Suprapubic skin (tissue), 4 donors: ENCODE data around the gene SLC7A10. TPM values are rescaled to one million over a fixed set of nuclear protein-coding genes. Genes with fewer than 3 reads are reported as not detected.
"Not testable (repeated sequence)": the region's sequence is repeated elsewhere in the genome, so short reads cannot be mapped to it uniquely, and the experiment has no call there.

ENCODE experiments used
- DNase-seq, 2 donors: peaks; one replicate each; pipeline ENCODE4 v3.0.0-alpha.2; 2019; ENCODE audit warnings: low spot score in 2 of 2
- H3K27ac ChIP-seq: fragments of 200-600 bp; sonication (generic); one replicate; pipeline ENCODE4 v1.5.1; 2019
- H3K27me3 ChIP-seq: fragments of 200-600 bp; sonication (generic); one replicate; pipeline ENCODE4 v1.5.1; 2019
- H3K36me3 ChIP-seq: fragments of 200-600 bp; sonication (generic); one replicate; pipeline ENCODE4 v1.5.1; 2019
- H3K4me1 ChIP-seq: fragments of 200-600 bp; sonication (generic); one replicate; pipeline ENCODE4 v1.5.1; 2019
- H3K4me3 ChIP-seq: fragments of 200-600 bp; sonication (generic); one replicate; pipeline ENCODE4 v1.5.1; 2019; ENCODE audit warnings: mild to moderate bottlenecking
- H3K9me3 ChIP-seq: fragments of 200-600 bp; sonication (generic); one replicate; pipeline ENCODE4 v1.5.1; 2019
- EP300 ChIP-seq: sonication (generic); formaldehyde crosslinking; IDR thresholded peaks from one replicate; pipeline ENCODE4 v1.6.1; 2017; ENCODE audit warnings: antibody characterized with exemption
- POLR2A ChIP-seq, 2 donors: fragments of 450-650 bp; IDR thresholded peaks; one replicate each; pipeline ENCODE4 v1.6.1; 2017; ENCODE audit warnings: antibody characterized with exemption in 2 of 2, mild to moderate bottlenecking in 2 of 2, moderate library complexity in 2 of 2
- POLR2AphosphoS5 ChIP-seq, 3 donors: sonication (generic); formaldehyde crosslinking; IDR thresholded peaks; one replicate each; pipeline ENCODE4 v1.6.1; 2017; ENCODE audit warnings: antibody characterized with exemption in 3 of 3
- WGBS: methylation state at CpG from one replicate; pipeline ENCODE4 v1.1.5; 2018; 5-methylcytosine and 5-hydroxymethylcytosine counted together
- total RNA-seq, 4 donors: library from RNA; depleted of rRNA; stranded (reverse); fragments of >200 nt; gene quantifications; one replicate each; pipeline ENCODE4 v1.1.0, GENCODE V29; 2016
- TF ChIP-seq, protein P1 (sequence below), 2 donors: fragments of 200-600 bp in 1 of 2; fragments of 450-650 bp in 1 of 2; sonication (generic) in 1 of 2; IDR thresholded peaks; one replicate each; pipeline ENCODE4 v1.5.1; 2016 to 2019; ENCODE audit warnings: antibody characterized with exemption in 2 of 2, mild to moderate bottlenecking in 1 of 2, moderate library complexity in 1 of 2

The SLC7A10 gene
- total RNA-seq, 4 donors from 2014 or later, result 0.38 to 0.93 TPM; not detected in 2

DNA sequence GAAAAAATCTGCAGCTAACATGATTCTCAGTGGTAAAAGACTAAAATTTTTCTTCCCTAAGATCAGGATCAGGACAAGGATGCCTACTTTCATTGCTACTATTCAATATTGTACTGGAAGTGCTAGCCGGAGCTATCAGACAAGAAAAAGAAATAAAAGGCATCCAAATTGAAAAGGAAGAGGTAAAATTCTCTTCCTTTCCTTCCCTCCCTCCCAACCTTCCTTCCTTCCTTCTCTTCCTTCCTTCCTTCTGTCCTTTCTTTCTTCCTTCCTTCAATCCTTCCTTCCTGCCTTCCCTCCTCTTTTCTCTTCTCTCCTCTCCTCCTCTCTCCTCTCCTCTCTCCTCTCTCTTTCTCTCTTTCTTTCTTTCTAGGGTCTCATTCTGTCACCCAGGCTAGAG, 58.2 kb downstream of the SLC7A10 start:
- H3K27ac ChIP-seq, result no peak overlapping the region
- DNase-seq, result no peak
- H3K4me3 ChIP-seq, result no peak overlapping the region
- 98% methylated on average over 1 of the region's 1 CpG for WGBS
- TF ChIP-seq EP300 (no peak), POLR2A (IDR thresholded peaks at IDR 0.05) (no peak), POLR2AphosphoS5 (IDR thresholded peaks at IDR 0.05) (no peak)
- TF ChIP-seq, protein P1, sequence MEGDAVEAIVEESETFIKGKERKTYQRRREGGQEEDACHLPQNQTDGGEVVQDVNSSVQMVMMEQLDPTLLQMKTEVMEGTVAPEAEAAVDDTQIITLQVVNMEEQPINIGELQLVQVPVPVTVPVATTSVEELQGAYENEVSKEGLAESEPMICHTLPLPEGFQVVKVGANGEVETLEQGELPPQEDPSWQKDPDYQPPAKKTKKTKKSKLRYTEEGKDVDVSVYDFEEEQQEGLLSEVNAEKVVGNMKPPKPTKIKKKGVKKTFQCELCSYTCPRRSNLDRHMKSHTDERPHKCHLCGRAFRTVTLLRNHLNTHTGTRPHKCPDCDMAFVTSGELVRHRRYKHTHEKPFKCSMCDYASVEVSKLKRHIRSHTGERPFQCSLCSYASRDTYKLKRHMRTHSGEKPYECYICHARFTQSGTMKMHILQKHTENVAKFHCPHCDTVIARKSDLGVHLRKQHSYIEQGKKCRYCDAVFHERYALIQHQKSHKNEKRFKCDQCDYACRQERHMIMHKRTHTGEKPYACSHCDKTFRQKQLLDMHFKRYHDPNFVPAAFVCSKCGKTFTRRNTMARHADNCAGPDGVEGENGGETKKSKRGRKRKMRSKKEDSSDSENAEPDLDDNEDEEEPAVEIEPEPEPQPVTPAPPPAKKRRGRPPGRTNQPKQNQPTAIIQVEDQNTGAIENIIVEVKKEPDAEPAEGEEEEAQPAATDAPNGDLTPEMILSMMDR (IDR thresholded peaks at IDR 0.05), result no peak
- no peaks in the 10 kb centered on the region for H3K4me1 ChIP-seq
- H3K36me3 ChIP-seq, result no peaks in the 10 kb centered on the region
- no peaks in the 10 kb centered on the region for H3K9me3 ChIP-seq
- H3K27me3 ChIP-seq, result no peaks in the 10 kb centered on the region

DNA sequence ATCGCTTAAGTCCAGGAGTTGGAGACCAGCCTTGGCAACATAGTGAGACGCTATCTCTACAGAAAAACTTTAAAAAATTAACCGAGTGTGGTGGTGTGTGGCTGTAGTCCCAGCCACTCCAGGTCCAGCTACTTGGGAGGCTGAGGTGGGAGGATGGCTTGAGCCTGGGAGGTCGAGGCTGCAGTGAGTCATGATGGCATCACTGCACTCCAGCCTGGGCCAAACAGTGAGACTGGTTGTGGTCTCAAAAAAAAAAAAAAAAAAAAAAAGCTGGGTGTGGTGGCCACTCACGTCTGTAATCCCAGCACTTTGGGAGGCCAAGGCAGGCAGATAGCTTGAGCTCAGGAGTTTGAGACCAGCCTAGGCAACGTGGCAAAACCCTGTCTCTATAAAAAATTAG, 59.6 kb downstream of the SLC7A10 start:
- WGBS, result 74% methylated on average over 6 of the region's 6 CpGs
- H3K27ac ChIP-seq, result not testable (repeated sequence)

DNA sequence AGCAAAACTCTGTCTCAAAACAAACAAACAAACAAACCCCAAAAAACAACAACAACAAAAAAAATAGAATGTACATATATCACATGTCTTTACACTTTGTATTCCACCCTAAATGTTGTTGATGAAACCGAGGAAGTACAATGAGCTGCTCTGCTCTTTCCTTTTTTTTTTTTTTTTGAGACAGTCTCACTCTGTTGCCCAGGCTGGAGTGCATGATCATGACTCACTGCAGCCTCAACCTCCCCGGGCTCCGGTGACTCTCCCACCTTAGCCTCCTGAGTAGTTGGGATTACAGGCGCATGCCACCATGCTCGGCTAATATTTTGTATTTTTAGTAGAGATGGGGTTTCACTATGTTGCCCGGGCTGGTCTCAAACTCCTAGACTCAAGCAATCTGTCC, 62.2 kb downstream of the SLC7A10 start:
- WGBS, result 84% methylated on average over 6 of the region's 6 CpGs
- TF ChIP-seq POLR2AphosphoS5 (IDR thresholded peaks at IDR 0.05), result no peak
- TF ChIP-seq EP300, result no peak
- TF ChIP-seq, protein P1 (IDR thresholded peaks at IDR 0.05), result no peak
- no peak for TF ChIP-seq POLR2A (IDR thresholded peaks at IDR 0.05)
- no peaks in the 10 kb centered on the region for H3K36me3 ChIP-seq
- no peaks in the 10 kb centered on the region for H3K27me3 ChIP-seq
- DNase-seq, result no peak
- no peak overlapping the region for H3K27ac ChIP-seq
- no peaks in the 10 kb centered on the region for H3K9me3 ChIP-seq
- H3K4me3 ChIP-seq, result no peak overlapping the region
- H3K4me1 ChIP-seq, result no peaks in the 10 kb centered on the region

More for the DNA sequence above, 59.6 kb downstream of the SLC7A10 start:
- not testable (repeated sequence) for H3K4me1 ChIP-seq, H3K27me3 ChIP-seq, H3K9me3 ChIP-seq, H3K36me3 ChIP-seq, H3K4me3 ChIP-seq, DNase-seq

DNA sequence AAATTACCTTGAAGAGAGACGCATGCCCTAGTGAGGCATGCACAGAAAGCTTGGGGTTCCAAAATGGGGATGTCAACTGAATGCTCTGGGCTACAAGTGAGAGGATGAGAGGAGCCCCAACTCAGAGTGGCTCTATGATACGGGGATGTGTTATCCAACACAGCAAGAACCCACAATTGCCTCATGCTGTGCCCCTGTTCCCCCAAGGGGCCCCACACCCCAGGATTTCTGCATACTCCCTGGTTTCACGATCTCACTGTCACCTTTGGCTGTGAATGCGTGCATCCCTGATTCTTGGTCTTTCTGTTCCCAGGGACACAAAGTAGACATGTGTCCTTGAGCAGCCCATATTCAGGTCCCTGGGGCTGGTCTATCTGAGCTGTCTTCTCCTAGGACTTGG, 64.4 kb downstream of the SLC7A10 start:
- Histone ChIP-seq H3K36me3 (no peaks in the 10 kb centered on the region), H3K9me3 (no peaks in the 10 kb centered on the region), H3K27me3 (no peaks in the 10 kb centered on the region), H3K4me1 (no peaks in the 10 kb centered on the region), H3K4me3 (no peak overlapping the region), H3K27ac (no peak overlapping the region)
- peak in 1 of 2 donors; percentile 18 for DNase-seq
- TF ChIP-seq POLR2AphosphoS5 (IDR thresholded peaks at IDR 0.05) (no peak), POLR2A (IDR thresholded peaks at IDR 0.05) (no peak), EP300 (no peak)
- TF ChIP-seq, protein P1 (IDR thresholded peaks at IDR 0.05), result no peak
- 60% methylated on average over 4 of the region's 4 CpGs for WGBS

DNA sequence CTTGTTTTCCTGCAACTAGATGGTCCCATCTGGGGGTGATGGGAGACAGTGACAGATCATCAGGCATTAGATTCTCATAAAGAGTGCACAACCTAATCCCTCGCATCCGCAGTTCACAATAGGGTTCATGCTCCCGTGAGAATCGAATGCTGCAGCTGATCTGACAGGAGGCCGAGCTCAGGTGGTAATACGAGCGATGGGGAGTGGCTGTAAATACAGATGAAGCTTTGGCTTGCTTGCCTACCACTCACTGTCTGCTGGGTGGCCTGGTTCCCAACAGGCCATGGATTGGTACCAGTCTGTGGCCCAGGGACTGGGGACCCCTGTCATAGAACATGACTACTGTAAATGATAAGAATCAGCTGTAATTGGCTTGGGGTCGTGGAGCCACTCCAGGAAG, 65.8 kb downstream of the SLC7A10 start:
- Histone ChIP-seq H3K9me3 (no peaks in the 10 kb centered on the region), H3K4me3 (no peak overlapping the region), H3K27me3 (no peaks in the 10 kb centered on the region), H3K4me1 (no peaks in the 10 kb centered on the region), H3K27ac (no peak overlapping the region), H3K36me3 (no peaks in the 10 kb centered on the region)
- TF ChIP-seq POLR2A (IDR thresholded peaks at IDR 0.05) (no peak), EP300 (no peak), POLR2AphosphoS5 (IDR thresholded peaks at IDR 0.05) (no peak)
- TF ChIP-seq, protein P1 (IDR thresholded peaks at IDR 0.05), result no peak
- DNase-seq, result no peak
- 89% methylated on average over 8 of the region's 8 CpGs for WGBS

DNA sequence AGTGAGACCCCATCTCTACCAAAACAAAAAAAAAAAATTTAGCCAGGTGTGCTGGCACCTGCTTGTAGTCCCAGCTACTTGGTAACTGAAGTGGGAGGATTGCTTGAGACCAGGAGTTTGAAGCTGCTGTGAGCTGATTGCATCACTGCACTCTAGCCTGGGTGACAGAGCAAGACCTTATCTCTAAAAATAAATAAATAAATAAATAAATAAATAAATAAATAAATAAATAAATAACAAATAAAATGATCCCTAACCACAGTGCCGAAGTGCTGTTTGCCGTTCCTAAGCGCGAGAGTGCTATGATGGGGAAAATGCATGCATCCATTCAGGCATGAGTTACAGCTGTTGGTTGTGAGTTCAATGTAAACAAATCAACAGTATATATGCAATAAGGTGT, 66.5 kb downstream of the SLC7A10 start:
- no peak overlapping the region for H3K4me3 ChIP-seq
- H3K36me3 ChIP-seq, result no peaks in the 10 kb centered on the region
- no peak for TF ChIP-seq POLR2A (IDR thresholded peaks at IDR 0.05)
- TF ChIP-seq, protein P1 (IDR thresholded peaks at IDR 0.05), result no peak
- no peak for TF ChIP-seq POLR2AphosphoS5 (IDR thresholded peaks at IDR 0.05)
- TF ChIP-seq EP300, result no peak
- no peaks in the 10 kb centered on the region for H3K27me3 ChIP-seq
- H3K4me1 ChIP-seq, result no peaks in the 10 kb centered on the region
- no peak overlapping the region for H3K27ac ChIP-seq
- H3K9me3 ChIP-seq, result no peaks in the 10 kb centered on the region
- no peak for DNase-seq
- WGBS, result 83% methylated on average over 4 of the region's 4 CpGs
